Stimulated activated CD8-positive, alpha-beta memory T cell treated with anti-CD3 and anti-CD28 coated beads, Interleukin-15, amount 100 ng/mL, for 48 hours (primary cell): ENCODE data around the gene FRMD4A.

Experiments used
- DNase-seq, 2 donors: peaks; one replicate each; pipeline ENCODE4 v3.0.0-alpha.2; 2020; ENCODE audit warnings: low read depth in 2 of 2

FRMD4A gene

DNA sequence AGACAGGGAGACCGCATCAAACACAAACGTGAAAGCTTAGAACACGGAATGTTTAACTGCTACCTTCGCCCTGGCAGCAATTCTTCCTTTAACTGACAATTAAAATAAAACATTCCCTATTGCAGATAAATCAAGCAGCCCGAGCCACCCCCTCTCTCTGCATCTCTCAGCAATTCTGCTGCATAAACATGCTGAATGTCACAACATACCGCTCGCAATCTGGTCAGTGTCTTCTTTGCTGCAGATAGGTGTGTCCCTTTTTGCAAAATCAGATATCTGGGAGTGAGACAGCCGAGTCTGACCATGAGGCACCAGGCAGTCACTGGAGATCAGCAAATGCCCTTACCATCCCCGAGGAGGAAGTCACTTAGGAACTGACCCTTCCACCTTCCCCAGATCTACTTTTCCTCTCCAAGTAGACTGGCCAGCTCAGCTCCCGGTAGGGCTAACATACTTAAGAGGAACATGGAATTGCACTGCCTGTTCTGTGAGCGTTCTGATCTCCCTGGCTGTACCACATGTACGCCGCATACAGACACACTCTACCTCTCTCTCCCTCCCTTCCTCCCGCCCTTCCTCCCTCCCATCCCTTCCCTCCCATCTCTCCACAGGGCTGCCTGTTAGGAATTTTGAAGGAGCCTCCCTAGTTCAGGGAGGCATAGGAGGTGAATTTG, at the start of gene FRMD4A:
Gene FRMD4A (minus strand): TSS at position 537 of the 674 bp plus-strand sequence.
- no peak for DNase-seq

DNA sequence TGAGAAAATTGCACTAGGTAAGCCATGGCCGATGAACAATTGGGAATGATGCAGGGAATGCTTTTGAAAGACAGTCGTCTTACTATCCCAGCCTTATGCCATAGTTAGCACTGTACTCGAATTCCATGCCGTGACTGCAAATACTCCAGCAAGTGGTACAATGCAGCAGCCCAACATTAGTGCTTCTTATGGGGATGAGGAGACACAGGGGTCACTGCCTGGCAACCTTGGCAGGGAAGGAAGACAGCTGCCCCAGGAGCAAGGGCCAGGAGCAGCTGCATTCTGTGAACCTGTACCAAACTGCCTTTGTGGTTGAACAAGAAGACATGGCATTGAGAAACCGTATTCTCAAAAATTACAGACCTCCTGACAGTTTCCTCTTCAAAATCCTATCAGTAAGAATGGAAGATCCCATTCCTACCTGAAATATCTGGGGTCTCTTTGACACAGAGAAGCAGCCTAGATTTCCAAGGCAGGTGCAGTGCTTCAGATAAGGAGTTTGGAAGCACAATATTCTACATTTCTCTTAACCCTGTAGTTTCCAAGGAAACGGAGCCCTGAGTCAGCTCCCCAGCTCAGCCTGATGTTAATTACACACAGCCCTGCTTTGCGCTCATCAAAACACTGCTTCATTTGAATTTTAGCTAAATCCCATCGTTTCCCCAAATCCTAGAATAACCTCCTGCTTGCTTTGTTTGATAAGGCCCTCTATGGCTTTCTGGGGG, 49.0 kb upstream of the FRMD4A start:
- DNase-seq = no peak

DNA sequence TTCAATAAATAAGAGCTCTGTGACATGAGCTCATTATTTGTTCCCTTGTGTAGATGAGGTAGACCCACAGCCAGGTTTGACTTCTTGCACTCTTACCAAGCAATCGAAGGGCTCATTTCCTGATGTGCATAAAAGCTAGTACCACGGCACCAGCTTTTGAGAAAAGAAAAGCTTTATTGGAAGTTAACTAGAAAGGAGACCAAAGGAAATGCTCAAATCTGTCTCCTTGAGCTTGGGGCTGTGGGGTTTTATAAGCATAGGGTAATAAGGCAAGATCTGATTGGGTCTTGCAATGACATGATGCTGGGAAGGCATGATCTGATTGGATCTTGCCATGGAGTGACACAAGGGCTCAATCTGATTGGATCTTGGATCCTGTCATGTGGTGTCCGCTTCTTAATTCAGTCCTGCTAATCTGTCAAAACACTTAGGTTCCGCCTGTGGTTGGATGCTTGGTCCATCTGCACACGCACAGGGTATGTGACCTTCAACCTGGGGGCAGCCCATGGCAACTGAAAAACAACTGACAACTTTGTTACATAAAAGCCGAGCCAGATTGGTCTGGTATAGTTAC, 47.8 kb upstream of the FRMD4A start:
- DNase-seq = no peak

DNA sequence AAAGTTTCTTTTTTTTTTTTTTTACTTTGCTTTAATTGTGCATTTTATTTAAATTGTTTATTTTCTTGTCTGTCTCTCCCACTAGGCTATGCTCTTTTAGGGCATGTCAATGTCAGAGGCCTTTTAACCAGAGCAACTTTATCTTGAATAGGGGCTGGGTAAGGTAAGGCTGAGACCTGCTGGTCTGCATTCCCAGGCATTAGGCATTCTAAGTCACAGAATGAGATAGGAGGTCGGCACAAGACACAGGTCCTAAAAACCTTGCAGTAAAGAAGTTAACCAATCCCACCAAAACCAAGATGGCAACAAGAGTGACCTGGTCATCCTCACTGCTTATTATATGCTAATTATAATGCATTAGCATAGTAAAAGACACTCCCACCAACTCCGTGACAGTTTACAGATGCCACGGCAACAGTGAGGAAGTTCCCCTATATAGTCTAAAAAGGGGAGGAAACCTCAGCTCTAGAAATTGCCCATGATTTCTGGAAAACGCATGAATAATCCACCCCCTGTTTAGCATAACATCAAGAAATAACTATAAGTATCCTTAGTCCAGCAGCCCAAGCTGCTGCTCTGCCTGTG, 47.0 kb upstream of the FRMD4A start:
- no peak for DNase-seq

DNA sequence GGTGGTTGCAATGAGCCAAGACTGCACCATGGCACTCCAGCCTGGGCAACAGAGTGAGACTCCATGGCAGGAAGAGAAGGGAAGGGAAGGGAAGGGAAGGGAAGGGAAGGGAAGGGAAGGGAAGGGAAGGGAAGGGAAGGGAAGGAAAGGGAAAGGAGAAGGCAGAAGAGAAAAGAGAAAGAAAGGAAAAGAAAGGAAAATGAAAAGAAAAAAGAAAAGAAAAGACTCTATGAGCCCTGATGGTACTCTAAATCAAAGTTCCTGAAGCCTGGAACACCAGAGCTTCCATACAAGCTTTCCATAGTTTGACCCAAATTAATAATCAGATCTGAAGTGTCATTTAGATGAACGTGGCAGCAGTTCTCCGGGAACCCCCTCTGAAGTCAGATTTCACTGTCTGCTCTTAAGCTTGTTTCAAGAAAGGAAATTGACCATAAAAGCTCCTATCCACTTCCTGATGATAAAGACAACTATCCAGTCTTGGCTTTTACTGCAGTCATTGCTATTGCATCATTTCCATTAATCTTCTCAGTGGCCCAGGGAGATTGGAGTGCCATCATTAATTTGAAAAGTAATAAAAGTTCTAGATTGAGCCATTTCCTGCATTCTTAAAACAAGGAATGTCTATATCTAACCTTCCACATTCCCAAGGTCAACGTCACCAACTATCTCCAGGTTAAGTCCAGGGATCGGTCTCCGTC, 44.2 kb upstream of the FRMD4A start:
- no peak for DNase-seq

DNA sequence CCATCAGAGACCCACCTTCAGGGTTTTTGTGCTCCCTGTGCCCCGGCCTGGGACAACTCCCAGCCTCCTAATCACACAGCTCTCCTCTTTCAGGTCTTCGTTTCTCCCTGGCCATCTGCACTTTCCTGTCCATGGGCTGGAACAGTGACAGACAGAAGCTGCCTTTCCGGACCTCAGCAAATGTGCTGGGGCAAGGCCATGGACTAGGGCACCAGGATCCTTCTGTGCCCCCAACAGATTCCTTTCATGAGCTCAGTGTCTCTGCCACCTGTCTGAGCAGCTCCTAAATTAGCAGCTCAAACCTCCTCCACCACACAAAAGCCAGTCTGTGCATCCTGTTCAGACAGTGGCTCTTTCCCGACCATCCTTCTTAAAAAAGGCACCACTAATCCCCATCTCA, 41.9 kb upstream of the FRMD4A start:
- DNase-seq = no peak

DNA sequence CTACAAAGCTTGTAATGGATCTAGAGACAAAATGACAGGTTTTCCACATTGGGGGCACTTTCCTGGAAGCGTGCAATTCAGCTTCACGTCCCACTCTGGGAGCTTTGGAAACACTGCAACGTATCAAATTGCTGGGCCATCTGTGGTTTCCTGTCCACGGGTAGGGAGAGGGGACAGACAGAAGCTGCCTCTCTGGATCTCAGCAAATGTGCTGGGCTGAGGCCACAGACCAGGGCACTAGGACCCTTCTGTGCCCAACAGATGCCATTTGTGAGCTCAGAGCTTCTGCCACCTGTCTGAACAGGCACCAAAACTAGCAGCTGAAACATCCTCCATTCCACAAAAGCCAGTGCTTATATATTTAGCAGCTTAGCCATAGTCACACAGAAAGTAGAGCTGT, 40.9 kb upstream of the FRMD4A start:
- no peak for DNase-seq

DNA sequence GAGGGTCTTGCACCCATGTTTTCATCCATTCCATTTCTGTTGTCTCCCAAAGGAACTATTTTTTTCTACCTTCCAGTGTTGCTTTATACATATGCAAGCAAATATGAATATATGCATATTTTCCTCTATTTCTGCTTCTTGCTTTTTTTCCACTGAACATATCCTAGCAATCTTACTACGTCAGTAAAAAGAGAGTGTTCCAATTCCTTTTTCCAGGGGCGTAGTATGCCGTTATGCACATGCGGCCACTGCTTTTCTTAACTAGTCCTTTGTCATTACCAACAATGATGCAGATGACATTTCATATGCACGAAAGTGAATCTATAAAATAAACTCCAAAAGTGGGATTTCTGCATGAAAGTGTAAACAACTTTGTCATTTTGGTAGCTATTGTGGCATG, 40.2 kb upstream of the FRMD4A start:
- no peak for DNase-seq

DNA sequence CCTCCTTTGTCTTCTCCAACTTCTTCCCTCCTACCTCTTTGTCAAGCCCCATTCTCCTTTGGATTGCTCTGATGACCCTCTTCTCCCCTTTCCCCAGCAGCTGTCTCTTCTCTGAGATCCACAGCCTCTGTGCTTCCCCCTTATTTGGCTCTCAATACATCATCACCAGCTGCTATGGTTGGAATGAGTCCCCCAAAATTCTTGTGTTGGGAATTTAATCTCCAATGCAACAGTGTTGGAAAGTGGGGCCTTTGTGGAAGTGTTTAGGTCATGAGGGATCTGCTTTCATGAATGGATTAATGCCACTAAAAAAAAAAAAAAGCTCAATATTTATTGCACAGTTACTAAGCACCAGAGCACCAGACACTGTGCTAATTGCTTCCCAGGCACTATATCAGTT, 39.2 kb upstream of the FRMD4A start:
- no peak for DNase-seq

DNA sequence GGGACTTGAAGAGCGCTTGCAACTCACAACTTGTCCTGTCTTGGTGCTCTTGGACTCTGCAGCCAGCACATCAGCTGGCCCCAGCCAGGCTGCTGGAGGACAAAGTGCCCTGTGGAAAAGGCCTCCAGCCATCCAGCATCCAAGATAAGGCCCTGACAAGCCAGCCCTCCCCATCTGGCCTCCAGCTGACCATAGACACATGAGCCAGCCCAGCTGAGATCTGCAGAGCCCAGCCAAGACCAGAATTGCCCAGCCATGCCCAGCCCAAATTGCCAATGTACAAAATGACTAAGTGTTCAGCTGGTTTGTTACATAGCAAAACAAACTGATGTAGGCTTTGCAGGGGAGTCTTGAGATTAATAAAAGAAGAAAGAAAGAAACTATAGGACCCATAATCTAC, 36.0 kb upstream of the FRMD4A start:
- DNase-seq = no peak

DNA sequence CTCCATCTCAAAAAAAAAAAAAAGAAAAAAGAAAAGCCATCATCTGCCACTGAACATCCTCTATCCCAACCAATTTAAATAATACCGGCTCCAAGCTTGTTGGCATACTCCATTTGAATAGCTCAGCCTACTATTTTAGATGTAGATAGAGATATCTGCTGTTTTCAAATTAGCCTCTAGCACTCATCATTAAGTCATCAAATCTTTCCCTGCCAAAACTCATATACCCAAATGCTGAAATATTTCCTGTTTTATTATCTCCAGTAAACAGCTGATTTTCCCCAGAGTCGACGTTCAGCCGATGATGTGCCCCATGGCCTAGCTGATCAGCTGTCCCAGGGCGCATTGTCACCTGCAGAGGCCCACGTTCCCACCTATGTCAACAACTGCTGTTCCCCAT, 34.5 kb upstream of the FRMD4A start:
- DNase-seq = no peak

DNA sequence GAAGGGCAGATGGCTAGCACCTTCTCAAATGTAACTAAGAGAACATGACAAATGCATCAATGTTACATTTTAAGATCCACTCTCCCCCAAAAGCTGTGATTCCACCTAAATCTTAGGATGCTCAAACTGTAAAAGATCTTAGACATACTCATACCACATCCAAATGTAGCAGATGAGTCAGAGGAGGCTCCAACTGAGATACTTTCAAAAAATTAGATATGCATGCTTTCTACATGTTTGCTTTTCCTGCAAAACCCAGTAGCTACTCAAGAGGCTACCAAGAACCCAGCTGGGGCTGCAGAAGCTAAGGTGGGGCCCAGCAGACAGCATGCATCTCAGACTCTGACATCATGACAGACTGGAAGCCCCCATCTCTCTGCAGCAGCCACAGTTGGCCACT, 31.4 kb upstream of the FRMD4A start:
- DNase-seq = no peak

DNA sequence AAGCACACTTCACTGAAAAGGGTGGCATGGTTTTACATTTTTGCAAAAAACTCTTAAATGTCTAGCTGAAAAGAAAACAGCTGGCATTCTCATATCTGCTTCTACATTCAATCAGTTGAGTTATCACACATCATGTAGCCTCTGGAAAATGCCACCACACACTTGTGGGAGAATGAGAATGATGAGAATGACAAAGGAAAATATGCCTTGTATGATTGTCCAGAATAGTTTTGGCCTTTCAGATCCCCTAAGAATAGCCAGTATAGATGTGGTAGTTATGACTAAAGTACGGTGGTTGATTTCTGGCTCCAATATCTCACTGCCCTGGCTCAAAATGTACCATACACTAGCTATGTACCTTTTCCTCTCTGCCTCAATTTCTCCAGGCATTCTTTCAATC, 30.2 kb upstream of the FRMD4A start:
- DNase-seq = no peak

DNA sequence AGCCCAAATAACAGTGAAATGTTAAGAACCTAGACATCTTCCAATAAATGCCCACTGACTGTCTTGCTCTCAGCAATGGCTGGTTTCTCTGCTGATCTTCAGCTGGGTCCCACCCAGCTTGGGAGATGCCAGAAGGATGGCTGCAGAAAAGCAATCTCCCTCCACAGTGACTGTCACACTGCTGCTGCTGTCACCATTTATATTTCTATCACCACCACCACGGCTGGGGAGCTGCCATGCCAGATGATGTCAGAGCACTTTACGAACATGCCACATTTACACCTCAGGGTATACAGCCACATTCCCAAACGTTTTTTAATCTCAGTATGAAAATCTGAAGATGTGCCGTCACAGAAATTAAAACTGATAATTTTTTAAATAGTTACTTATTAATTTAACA, 29.8 kb upstream of the FRMD4A start:
- no peak for DNase-seq

DNA sequence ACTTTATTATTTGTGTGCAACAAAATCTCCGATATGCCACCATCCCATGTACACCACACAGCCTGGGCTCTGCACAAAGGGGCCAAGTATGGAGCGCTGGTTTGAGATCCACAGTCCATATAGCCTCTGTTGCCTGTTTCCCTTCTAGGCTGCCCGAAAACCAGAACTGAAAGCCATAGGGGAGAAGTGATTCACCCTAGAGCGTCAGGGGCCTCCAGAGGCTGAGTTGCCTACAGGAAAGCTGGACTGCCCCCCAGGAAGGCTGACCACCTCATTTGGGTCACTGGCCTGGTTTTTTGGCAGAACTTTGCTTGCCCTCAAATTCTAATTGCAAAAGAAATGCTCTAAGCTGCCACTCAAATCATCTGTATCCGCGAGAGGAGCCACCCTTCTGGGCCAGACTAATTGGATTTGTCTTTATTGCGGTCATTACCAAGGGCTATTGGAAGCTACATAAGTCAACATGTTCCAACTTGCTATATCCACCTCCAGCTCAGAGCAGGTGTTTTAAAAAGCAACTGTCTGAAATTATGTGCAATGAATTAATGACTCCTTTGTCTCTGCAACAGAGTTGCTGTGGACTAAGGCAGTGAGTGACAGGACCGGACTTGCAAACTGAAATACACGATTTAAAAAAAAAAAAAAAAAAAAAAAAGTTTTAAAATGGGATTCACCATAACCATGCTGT, 28.3 kb upstream of the FRMD4A start:
- no peak for DNase-seq

DNA sequence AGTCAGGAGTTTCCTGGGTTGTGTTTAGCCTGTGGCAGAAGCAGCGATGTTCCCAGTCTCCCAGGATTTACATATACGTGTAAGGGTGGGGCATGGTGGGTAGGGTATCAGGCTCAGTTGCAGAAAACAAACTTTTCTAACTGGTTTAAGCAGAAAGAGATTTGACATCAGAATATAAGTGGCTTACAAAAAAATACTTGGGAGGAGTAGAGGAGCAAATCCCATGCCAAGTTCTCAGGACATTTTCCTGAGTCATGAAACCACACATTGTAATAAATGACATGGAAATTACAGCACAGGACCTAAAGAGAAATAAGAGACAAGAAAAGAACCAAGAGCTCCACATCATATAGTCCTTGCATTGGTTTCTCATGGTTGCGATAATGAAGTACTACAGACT, 26.2 kb upstream of the FRMD4A start:
- no peak for DNase-seq

DNA sequence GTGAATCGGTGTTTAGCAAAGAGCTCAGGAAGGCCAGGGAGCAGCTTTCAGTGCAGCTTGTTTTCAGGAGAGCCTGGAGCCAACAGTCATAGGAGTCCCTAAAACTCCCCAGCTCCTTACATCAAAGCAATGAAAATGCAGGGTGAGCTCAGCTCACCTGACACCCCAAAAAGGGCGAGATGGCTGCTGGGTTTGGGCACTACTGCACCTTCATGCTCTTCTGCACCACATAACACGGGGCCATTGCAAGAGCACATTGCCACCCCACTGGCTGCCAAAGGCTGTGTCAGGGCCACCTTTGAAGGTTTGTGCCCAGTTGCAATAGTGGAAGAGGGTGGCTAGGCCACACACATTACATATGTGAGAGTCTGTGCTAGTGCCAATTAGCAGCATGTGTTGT, 25.0 kb upstream of the FRMD4A start:
- no peak for DNase-seq

DNA sequence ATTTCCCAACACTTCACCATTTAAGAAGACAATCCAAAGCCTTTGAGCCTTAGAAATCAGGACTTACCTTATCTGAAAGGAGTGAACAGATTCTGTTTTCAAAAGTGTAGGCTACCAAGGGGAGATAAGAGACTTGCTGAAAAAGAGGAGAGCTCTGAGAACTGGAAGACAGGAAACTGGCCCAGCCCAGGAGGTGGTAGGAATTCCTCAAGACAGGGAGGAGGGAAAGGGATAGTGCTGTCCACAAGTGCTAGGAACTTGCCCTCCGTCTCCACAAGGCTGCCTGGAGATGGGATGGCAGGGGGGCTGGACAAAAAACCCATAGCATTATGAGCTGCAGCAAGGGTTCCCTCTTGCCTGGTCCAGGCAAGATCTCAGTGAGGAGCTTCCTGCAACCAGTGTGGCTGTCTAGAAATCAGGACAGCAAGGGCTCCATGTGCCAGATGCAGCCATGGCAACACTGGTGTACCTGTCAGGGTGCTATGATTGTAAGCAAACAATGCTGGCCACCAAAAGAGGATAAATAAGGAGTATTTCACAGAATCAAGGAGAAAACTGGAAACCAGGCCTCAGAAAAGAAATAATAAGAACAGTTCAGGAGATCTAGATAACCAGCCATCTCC, 22.7 kb upstream of the FRMD4A start:
- no peak for DNase-seq

DNA sequence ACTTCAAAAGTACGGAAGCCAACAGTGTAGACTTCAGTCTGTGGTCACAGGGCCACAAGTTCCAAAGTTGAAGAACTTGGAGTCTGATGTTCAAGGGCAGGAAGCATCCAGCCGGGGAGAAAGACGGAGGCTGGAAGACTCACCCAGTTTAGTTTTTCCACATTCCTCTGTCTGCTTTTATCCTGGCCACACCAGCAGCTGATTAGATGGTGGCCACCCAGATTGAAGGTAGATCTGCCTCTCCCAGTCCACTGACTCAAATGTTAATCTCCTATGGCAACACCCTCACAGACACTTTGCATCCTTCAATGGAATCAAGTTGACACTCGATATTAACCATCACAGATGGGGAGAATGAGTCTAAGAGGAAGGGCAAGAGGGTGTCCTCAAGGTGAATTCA, 19.3 kb upstream of the FRMD4A start:
- DNase-seq = no peak

DNA sequence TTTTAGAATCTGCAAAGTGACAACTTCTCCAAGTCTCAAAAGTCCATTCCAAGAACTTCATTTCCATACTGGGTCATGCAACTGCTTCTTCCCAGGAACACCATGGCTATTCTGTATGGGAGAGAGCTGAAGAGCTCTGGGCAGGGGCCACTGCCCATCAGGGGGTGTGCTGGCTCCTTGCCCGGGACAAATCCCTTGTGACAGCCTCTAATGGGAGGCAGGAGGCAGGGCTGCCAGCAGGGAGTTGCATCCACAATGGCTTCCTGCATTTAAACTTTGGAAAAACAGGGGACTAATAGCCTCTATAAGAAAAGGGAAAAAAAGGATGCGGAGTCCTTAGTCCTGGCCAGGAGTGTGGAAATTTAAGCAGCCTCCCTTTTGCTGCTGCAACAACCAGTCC, 18.4 kb upstream of the FRMD4A start:
- DNase-seq = no peak

DNA sequence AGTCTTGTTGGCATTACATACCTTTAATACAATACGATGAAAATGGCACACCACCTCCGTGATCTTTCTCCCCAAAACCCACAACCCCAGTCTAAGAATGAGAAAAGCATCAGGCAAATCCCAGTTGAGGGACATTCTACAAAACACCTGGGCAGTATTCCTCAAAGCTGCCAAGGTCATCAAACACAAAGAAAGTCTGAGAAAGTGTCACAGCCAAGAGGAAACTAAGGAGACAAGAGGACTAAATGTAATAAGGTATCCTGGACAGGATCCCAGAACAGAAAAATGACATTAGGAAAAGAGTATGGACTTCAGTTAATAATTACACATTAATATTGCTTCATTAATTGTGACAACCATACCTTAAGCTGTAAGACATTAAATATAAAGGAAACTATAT, 14.5 kb upstream of the FRMD4A start:
- no peak for DNase-seq
